Measurements from ENCODE around the gene DDX5.

Gene DDX5

GRCh38 chr17:64531955-64532371, 25.9 kb upstream of the DDX5 start:
- no peak for TF ChIP-seq POLR2A (IDR thresholded peaks at IDR 0.05; ENCODE audit: low read length)
- DNase-seq, result no peak

DNA sequence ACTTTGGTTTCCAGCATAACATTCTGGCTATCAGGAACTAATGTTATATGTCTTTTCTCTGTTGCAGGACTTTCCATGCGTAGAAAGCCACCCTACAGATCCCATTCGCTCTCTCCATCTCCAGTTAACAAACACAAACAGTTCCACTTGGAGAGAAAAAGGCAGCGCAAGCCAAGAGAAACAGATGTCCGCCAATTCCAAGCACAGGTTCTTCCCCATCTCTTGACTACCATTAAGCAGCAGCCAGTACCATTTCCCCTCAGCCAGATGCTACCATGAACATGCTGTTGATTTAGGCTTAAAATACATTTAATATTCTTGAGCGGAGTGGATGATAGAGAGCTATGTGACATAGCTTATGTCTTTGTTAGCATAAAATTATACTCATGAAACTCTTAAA, 23.1 kb upstream of the DDX5 start:
- no peak for TF ChIP-seq POLR2A (IDR thresholded peaks at IDR 0.05; ENCODE audit: low read length)
- no peak for TF ChIP-seq GATA1 (IDR thresholded peaks at IDR 0.05; ENCODE audit: low read depth, low read length)
- DNase-seq, result no peak

- TF ChIP-seq POLR2A (IDR thresholded peaks at IDR 0.05; ENCODE audit: low read length), result no peak
- TF ChIP-seq GATA1 (IDR thresholded peaks at IDR 0.05; ENCODE audit: low read depth, low read length), result no peak
- DNase-seq, result no peak
Observed at GRCh38 chr17:64527914-64528313, 21.8 kb upstream of the DDX5 start.

- DNase-seq, result no peak
- no peak for TF ChIP-seq POLR2A (IDR thresholded peaks at IDR 0.05; ENCODE audit: low read length)
- no peak for TF ChIP-seq GATA1 (IDR thresholded peaks at IDR 0.05; ENCODE audit: low read depth, low read length)
Observed at GRCh38 chr17:64520359-64520758, 14.3 kb upstream of the DDX5 start.

DNA sequence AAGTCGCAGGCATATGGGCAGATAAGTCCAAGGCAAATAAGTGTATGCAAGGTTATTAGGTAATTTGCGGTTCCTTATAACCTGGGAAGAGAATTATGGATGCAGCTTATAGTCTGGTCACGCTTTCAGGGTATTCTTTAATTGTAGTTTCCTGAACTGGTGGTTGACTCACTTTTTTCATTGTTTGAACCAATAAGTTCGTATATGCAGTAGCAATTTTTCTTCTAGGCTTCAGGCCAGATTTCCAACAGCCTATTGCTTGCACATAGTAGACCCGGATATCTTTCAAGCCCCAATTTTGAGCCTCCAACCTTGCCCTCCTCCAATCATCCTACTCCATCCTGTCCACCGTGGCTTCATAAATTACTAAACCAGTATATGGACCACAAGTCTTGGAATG, 13.5 kb upstream of the DDX5 start:
- DNase-seq, result no peak
- no peak for TF ChIP-seq POLR2A (IDR thresholded peaks at IDR 0.05; ENCODE audit: low read length)
- TF ChIP-seq GATA1 (IDR thresholded peaks at IDR 0.05; ENCODE audit: low read depth, low read length), result no peak

- no peak for DNase-seq
- TF ChIP-seq POLR2A (IDR thresholded peaks at IDR 0.05; ENCODE audit: low read length) (no peak), GATA1 (IDR thresholded peaks at IDR 0.05; ENCODE audit: low read depth, low read length) (no peak)
Observed at GRCh38 chr17:64515829-64516228, 9.7 kb upstream of the DDX5 start.

DNA sequence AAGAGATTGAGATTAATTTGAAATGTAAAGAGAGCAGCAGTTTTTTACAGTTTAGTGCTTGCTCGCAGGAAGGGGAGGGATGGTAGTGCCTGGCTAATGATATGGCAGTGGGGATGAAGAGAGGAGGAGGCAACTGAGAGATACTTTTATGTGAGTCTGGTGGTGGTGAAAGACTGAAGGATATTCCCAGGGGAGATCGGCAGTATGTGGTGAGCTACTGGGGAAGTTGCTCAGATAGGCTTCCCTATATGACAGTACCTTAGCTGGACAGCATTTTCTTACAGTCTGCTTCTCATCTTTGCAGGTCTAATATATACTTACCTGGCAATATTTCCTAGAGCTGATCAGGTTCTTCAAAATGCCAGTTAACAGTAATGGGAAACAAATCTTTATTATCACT, 9.3 kb upstream of the DDX5 start:
- no peak for DNase-seq
- no peak for TF ChIP-seq POLR2A (IDR thresholded peaks at IDR 0.05; ENCODE audit: low read length)
- no peak for TF ChIP-seq GATA1 (IDR thresholded peaks at IDR 0.05; ENCODE audit: low read depth, low read length)

- TF ChIP-seq GATA1 (IDR thresholded peaks at IDR 0.05; ENCODE audit: low read depth, low read length) (no peak), POLR2A (IDR thresholded peaks at IDR 0.05; ENCODE audit: low read length) (no peak)
Observed at GRCh38 chr17:64509179-64509578, 3.1 kb upstream of the DDX5 start.

GRCh38 chr17:64508683-64509082, 2.6 kb upstream of the DDX5 start:
- no peak for DNase-seq
- TF ChIP-seq POLR2A (IDR thresholded peaks at IDR 0.05; ENCODE audit: low read length) (no peak), GATA1 (IDR thresholded peaks at IDR 0.05; ENCODE audit: low read depth, low read length) (no peak)

More at GRCh38 chr17:64509179-64509578, 3.1 kb upstream of the DDX5 start:
- DNase-seq, result no peak

GRCh38 chr17:64507413-64507782, 1.3 kb upstream of the DDX5 start:
- TF ChIP-seq GATA1 (IDR thresholded peaks at IDR 0.05; ENCODE audit: low read depth, low read length), result no peak
- TF ChIP-seq POLR2A (IDR thresholded peaks at IDR 0.05; ENCODE audit: low read length), result no peak
- DNase-seq, result peak; percentile 78 to 82

DNA sequence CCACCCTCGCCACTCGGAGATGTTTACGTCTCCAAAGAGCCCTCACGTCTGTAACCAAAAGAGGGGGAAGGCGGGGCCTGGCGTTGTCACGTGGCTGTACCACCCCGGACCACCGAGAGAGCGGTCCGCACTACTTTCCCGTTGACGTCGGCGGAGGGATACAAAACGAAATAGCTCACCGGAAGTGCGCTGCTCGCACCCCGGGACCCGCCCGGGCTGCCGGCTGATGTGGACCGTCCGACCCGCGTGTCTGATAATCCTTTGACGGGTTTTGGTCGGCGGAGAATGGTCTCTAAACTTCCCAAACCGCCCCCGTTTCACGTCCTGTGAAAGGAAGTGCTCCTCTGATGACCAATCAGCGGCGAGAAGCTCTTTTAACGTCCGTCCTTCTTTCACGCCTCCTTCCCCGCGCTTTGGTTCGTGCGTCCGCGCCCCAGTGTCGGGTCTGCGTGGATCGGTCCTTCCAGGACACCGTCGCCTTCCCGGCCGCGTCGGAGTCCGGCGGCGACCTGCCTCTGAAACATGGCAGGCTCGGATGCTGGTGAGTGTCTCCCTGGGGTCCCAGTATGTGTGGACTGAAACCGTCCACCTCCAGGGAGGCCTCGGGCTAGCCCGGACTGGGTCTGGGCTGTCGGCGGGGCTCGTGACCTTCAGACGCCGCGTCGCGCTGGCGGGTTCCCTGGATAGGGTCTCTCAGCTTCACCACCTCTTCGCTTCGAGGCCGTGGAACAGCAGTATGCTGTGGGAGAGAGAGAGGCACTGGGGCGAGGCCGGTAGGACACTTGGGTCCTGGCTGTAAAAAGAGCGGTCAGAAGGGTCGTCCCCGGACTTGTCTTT, 705 bp upstream of the DDX5 start, which contains the start of gene CEP95:
CEP95 (plus strand) TSS at position 402 of the 837 bp plus-strand sequence; CDS start at position 523, 121 bp downstream.
- peak; percentile 99 for DNase-seq
- TF ChIP-seq GATA1 (IDR thresholded peaks at IDR 0.05; ENCODE audit: low read depth, low read length) (no peak), POLR2A (IDR thresholded peaks at IDR 0.05; ENCODE audit: low read length) (peak; percentile 88)

GRCh38 chr17:64505340-64506200, 519 bp downstream of the DDX5 start:
- peak; percentile 89 to 95 for DNase-seq
- TF ChIP-seq POLR2A (IDR thresholded peaks at IDR 0.05; ENCODE audit: low read length), result peak; percentile 20
- no peak for TF ChIP-seq GATA1 (IDR thresholded peaks at IDR 0.05; ENCODE audit: low read depth, low read length)

GRCh38 chr17:64504769-64505339, 1.2 kb downstream of the DDX5 start:
- TF ChIP-seq GATA1 (IDR thresholded peaks at IDR 0.05; ENCODE audit: low read depth, low read length) (no peak), POLR2A (IDR thresholded peaks at IDR 0.05; ENCODE audit: low read length) (peak; percentile 40)
- DNase-seq, result peak; percentile 89 to 93
